Spinal cord (tissue), 10 donors: ENCODE results near the gene BBS2. TPM values are rescaled to one million over a fixed set of nuclear protein-coding genes. Genes with fewer than 3 reads are reported as not detected.

Source experiments
- DNase-seq, 6 donors: peaks; one replicate each; pipeline versions ENCODE4 v3.0.0 to v3.0.0-alpha.2; 2013 to 2015; ENCODE audit warnings: low spot score in 6 of 6, low read depth in 4 of 6
- H3K27ac ChIP-seq: one replicate; pipeline ENCODE4 v1.5.1; 2013; ENCODE audit warnings: low read depth, low read length, control low read depth
- H3K27me3 ChIP-seq: one replicate; pipeline ENCODE4 v1.6.1; 2013; ENCODE audit warnings: low read length; ENCODE audit not compliant: control insufficient read depth, insufficient read depth
- H3K36me3 ChIP-seq: one replicate; pipeline ENCODE4 v1.6.1; 2013; ENCODE audit warnings: low read length; ENCODE audit not compliant: control insufficient read depth, insufficient read depth
- H3K4me1 ChIP-seq: one replicate; pipeline ENCODE4 v1.6.1; 2013; ENCODE audit warnings: low read length; ENCODE audit not compliant: control insufficient read depth, insufficient read depth
- H3K4me3 ChIP-seq: one replicate; pipeline ENCODE4 v1.5.1; 2013; ENCODE audit warnings: low read depth, low read length, control low read depth
- H3K9me3 ChIP-seq: one replicate; pipeline ENCODE4 v1.6.1; 2013; ENCODE audit warnings: low read length; ENCODE audit not compliant: control insufficient read depth, insufficient read depth
- WGBS: methylation state at CpG from one replicate; pipeline ENCODE4 v1.1.5; 2013; ENCODE audit warnings: missing lambda C conversion rate; ENCODE audit not compliant: insufficient coverage; 5-methylcytosine and 5-hydroxymethylcytosine counted together
- polyA plus RNA-seq, 2 donors: library from polyadenylated mRNA; unstranded; fragments of 120-200 nt; gene quantifications; one replicate each; pipeline ENCODE4 v1.2.1, GENCODE V29; 2013; ENCODE audit not compliant: insufficient read length in 2 of 2
- total RNA-seq, 2 donors: library from RNA; depleted of rRNA in 1 of 2; stranded (reverse); fragments of 120-200 nt in 1 of 2; fragments of >200 nt in 1 of 2; gene quantifications; one replicate each; pipeline versions ENCODE4 v1.2.3 to v1.2.4, GENCODE V29; 2013 to 2014
- donor health status: healthy.

Gene BBS2
- total and polyA plus RNA-seq, 4 donors: 94.8 to 132 (median 114) TPM

GRCh38 chr16:56481468-56482122, 38.2 kb downstream of the BBS2 start:
- no peaks in the 10 kb centered on the region for H3K9me3 ChIP-seq
- peaks cover 26% of the 10 kb centered on the region for H3K36me3 ChIP-seq
- H3K4me1 ChIP-seq: no peaks in the 10 kb centered on the region
- WGBS: no CpG with 5 or more reads among the region's 2 CpGs
- no peak overlapping the region for H3K27ac ChIP-seq
- no peak overlapping the region for H3K4me3 ChIP-seq
- DNase-seq: no peak
- no peaks in the 10 kb centered on the region for H3K27me3 ChIP-seq

GRCh38 chr16:56480776-56481467, 38.9 kb downstream of the BBS2 start:
- Histone ChIP-seq H3K4me3 (no peak overlapping the region), H3K9me3 (no peaks in the 10 kb centered on the region), H3K27me3 (no peaks in the 10 kb centered on the region), H3K36me3 (peaks cover 26% of the 10 kb centered on the region), H3K27ac (no peak overlapping the region), H3K4me1 (no peaks in the 10 kb centered on the region)
- WGBS: 92% methylated on average over 5 of the region's 7 CpGs
- DNase-seq: no peak

- Histone ChIP-seq H3K27ac (no peak overlapping the region), H3K9me3 (no peaks in the 10 kb centered on the region), H3K4me3 (no peak overlapping the region), H3K36me3 (peaks cover 28% of the 10 kb centered on the region), H3K4me1 (no peaks in the 10 kb centered on the region), H3K27me3 (no peaks in the 10 kb centered on the region)
- WGBS: 100% methylated on average over 1 of the region's 2 CpGs
- DNase-seq: no peak
These were observed 40.4 kb downstream of the BBS2 start for GRCh38 chr16:56479469-56479868.

- Histone ChIP-seq H3K9me3 (no peaks in the 10 kb centered on the region), H3K4me3 (no peak overlapping the region), H3K36me3 (peaks cover 23% of the 10 kb centered on the region), H3K27me3 (no peaks in the 10 kb centered on the region), H3K4me1 (no peaks in the 10 kb centered on the region), H3K27ac (no peak overlapping the region)
- no CpG with 5 or more reads among the region's 2 CpGs for WGBS
- DNase-seq: no peak
These were observed 41.4 kb downstream of the BBS2 start for GRCh38 chr16:56478281-56479049.

GRCh38 chr16:56477096-56477878, 42.5 kb downstream of the BBS2 start:
- Histone ChIP-seq H3K27me3 (no peaks in the 10 kb centered on the region), H3K9me3 (no peaks in the 10 kb centered on the region), H3K27ac (no peak overlapping the region), H3K4me3 (no peak overlapping the region), H3K4me1 (no peaks in the 10 kb centered on the region), H3K36me3 (peaks cover 29% of the 10 kb centered on the region)
- no CpG with 5 or more reads among the region's 2 CpGs for WGBS
- no peak for DNase-seq

- Histone ChIP-seq H3K4me1 (no peaks in the 10 kb centered on the region), H3K27me3 (no peaks in the 10 kb centered on the region), H3K9me3 (no peaks in the 10 kb centered on the region), H3K36me3 (peaks cover 41% of the 10 kb centered on the region), H3K4me3 (no peak overlapping the region), H3K27ac (no peak overlapping the region)
- no CpG with 5 or more reads among the region's 2 CpGs for WGBS
- DNase-seq: peak in 1 of 6 donors; percentile 34
These were observed 44.6 kb downstream of the BBS2 start for GRCh38 chr16:56475201-56475600.

- no peak for DNase-seq
- no peak overlapping the region for H3K27ac ChIP-seq
- no peaks in the 10 kb centered on the region for H3K9me3 ChIP-seq
- no peaks in the 10 kb centered on the region for H3K4me1 ChIP-seq
- H3K27me3 ChIP-seq: no peaks in the 10 kb centered on the region
- H3K4me3 ChIP-seq: no peak overlapping the region
- H3K36me3 ChIP-seq: peaks cover 50% of the 10 kb centered on the region
- no CpG with 5 or more reads among the region's 1 CpG for WGBS
These were observed 49.2 kb downstream of the BBS2 start for GRCh38 chr16:56470666-56471065.

GRCh38 chr16:56470232-56470631, 49.6 kb downstream of the BBS2 start:
- 100% methylated on average over 1 of the region's 3 CpGs for WGBS
- H3K27me3 ChIP-seq: no peaks in the 10 kb centered on the region
- H3K9me3 ChIP-seq: no peaks in the 10 kb centered on the region
- H3K4me1 ChIP-seq: no peaks in the 10 kb centered on the region
- no peak for DNase-seq
- no peak overlapping the region for H3K4me3 ChIP-seq
- peaks cover 51% of the 10 kb centered on the region for H3K36me3 ChIP-seq
- no peak overlapping the region for H3K27ac ChIP-seq

- no peaks in the 10 kb centered on the region for H3K27me3 ChIP-seq
- 94% methylated on average over 2 of the region's 7 CpGs for WGBS
- no peak overlapping the region for H3K4me3 ChIP-seq
- H3K36me3 ChIP-seq: peaks cover 55% of the 10 kb centered on the region
- no peak overlapping the region for H3K27ac ChIP-seq
- no peaks in the 10 kb centered on the region for H3K9me3 ChIP-seq
- no peak for DNase-seq
- H3K4me1 ChIP-seq: no peaks in the 10 kb centered on the region
These were observed 50.1 kb downstream of the BBS2 start for GRCh38 chr16:56469748-56470147.
